ENCODE data around the gene TRIM10. TPM values are rescaled to one million over a fixed set of nuclear protein-coding genes. Genes with fewer than 3 reads are reported as not detected.
A peak's percentile ranks its signal among the peaks of the same experiment; 100 is the strongest.

Gene TRIM10
- total and polyA plus RNA-seq, 2 experiments from 2014 or later = 0.31 TPM; not detected in 1

DNA sequence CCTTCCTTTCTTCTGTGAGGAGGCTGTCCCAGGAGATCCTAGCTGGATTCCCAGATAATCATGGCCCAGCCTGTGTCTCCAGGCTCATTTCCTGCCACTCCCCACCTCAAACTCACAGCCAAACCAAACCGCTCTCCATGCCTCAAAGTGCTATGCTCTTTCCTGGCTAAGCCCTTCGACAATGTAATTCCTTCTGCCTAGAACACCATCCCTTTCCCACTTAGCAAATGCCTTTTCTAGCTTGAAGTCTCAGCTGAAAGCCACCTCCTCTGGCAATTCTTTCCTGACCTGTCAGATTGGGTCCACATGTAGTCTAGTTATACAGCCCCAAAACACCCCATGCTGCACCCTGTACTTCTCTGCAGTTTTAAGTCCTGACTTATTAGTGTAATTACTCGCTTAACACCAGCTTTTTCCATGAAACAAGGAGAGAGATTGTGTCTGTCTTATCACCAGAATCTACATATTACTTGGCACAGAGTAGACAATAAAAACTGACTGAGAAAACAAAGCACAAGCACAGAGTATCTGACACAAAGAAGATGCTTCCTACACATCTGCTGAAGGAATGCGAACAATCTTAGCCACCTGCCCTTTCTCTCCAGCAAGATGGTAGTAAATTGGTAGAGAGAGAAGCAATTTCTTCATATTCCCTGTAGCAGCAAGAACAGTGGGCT, 46.7 kb upstream of the TRIM10 start:
- no peaks in the 10 kb centered on the region; the same call in 1 of the 3 replicates for H3K36me3 Mint-ChIP-seq (ENCODE audit: low read depth)
- peaks cover 30% of the 10 kb centered on the region for H4K20me1 ChIP-seq (replicated peaks; ENCODE audit: insufficient read depth)

More for the DNA sequence above, 46.7 kb upstream of the TRIM10 start:
- H3K4me3 Mint-ChIP-seq = peak overlapping the region; percentile 3; the same call in 1 of the 3 replicates
- H3K4me3 ChIP-seq = no peak overlapping the region; the same call in 1 of the 2 replicates
- DNase-seq (ENCODE audit: low spot score) = no peak
- no peaks in the 10 kb centered on the region for H3K9me2 ChIP-seq (ENCODE audit: insufficient read depth)
- peaks cover 5% of the 10 kb centered on the region for H3K27me3 Mint-ChIP-seq (ENCODE audit: insufficient read depth, low read depth, poor library complexity)
- H3F3A ChIP-seq (replicated peaks; ENCODE audit: low read depth) = no peaks in the 10 kb centered on the region; the same call in 1 of the 2 replicates
- H3K79me2 ChIP-seq (replicated peaks; ENCODE audit: insufficient read depth) = peaks cover 80% of the 10 kb centered on the region
- no peaks in the 10 kb centered on the region for H3K27me3 ChIP-seq (ENCODE audit: insufficient read depth)
- H2AFZ ChIP-seq = no peak overlapping the region
- peaks cover 42% of the 10 kb centered on the region for H3K4me1 ChIP-seq (ENCODE audit: insufficient read depth)
- peaks cover 49% of the 10 kb centered on the region for H3K4me1 Mint-ChIP-seq
- no peaks in the 10 kb centered on the region for H3K36me3 ChIP-seq (ENCODE audit: insufficient read depth)
- TF ChIP-seq, protein P1, sequence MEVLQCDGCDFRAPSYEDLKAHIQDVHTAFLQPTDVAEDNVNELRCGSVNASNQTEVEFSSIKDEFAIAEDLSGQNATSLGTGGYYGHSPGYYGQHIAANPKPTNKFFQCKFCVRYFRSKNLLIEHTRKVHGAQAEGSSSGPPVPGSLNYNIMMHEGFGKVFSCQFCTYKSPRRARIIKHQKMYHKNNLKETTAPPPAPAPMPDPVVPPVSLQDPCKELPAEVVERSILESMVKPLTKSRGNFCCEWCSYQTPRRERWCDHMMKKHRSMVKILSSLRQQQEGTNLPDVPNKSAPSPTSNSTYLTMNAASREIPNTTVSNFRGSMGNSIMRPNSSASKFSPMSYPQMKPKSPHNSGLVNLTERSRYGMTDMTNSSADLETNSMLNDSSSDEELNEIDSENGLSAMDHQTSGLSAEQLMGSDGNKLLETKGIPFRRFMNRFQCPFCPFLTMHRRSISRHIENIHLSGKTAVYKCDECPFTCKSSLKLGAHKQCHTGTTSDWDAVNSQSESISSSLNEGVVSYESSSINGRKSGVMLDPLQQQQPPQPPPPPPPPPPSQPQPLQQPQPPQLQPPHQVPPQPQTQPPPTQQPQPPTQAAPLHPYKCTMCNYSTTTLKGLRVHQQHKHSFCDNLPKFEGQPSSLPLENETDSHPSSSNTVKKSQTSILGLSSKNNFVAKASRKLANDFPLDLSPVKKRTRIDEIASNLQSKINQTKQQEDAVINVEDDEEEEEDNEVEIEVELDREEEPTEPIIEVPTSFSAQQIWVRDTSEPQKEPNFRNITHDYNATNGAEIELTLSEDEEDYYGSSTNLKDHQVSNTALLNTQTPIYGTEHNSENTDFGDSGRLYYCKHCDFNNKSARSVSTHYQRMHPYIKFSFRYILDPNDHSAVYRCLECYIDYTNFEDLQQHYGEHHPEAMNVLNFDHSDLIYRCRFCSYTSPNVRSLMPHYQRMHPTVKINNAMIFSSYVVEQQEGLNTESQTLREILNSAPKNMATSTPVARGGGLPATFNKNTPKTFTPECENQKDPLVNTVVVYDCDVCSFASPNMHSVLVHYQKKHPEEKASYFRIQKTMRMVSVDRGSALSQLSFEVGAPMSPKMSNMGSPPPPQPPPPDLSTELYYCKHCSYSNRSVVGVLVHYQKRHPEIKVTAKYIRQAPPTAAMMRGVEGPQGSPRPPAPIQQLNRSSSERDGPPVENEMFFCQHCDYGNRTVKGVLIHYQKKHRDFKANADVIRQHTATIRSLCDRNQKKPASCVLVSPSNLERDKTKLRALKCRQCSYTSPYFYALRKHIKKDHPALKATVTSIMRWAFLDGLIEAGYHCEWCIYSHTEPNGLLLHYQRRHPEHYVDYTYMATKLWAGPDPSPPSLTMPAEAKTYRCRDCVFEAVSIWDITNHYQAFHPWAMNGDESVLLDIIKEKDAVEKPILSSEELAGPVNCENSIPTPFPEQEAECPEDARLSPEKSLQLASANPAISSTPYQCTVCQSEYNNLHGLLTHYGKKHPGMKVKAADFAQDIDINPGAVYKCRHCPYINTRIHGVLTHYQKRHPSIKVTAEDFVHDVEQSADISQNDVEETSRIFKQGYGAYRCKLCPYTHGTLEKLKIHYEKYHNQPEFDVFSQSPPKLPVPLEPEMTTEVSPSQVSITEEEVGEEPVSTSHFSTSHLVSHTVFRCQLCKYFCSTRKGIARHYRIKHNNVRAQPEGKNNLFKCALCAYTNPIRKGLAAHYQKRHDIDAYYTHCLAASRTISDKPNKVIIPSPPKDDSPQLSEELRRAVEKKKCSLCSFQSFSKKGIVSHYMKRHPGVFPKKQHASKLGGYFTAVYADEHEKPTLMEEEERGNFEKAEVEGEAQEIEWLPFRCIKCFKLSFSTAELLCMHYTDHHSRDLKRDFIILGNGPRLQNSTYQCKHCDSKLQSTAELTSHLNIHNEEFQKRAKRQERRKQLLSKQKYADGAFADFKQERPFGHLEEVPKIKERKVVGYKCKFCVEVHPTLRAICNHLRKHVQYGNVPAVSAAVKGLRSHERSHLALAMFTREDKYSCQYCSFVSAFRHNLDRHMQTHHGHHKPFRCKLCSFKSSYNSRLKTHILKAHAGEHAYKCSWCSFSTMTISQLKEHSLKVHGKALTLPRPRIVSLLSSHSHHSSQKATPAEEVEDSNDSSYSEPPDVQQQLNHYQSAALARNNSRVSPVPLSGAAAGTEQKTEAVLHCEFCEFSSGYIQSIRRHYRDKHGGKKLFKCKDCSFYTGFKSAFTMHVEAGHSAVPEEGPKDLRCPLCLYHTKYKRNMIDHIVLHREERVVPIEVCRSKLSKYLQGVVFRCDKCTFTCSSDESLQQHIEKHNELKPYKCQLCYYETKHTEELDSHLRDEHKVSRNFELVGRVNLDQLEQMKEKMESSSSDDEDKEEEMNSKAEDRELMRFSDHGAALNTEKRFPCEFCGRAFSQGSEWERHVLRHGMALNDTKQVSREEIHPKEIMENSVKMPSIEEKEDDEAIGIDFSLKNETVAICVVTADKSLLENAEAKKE (CRISPR knock-in tag; IDR thresholded peaks at IDR 0.05) = no peak
- TF ChIP-seq EZH2phosphoT487 (IDR thresholded peaks at IDR 0.05; ENCODE audit: unreplicated experiment) (no peak), STAT1 (IDR thresholded peaks at IDR 0.05; ENCODE audit: unreplicated experiment) (no peak), POLR2AphosphoS5 (IDR thresholded peaks at IDR 0.05; ENCODE audit: low read depth) (no peak), JUNB (IDR thresholded peaks at IDR 0.05; ENCODE audit: unreplicated experiment) (no peak), EZH2 (IDR thresholded peaks at IDR 0.05; ENCODE audit: low read depth, unreplicated experiment) (no peak), ZNF331 (CRISPR knock-in tag; IDR thresholded peaks at IDR 0.05; ENCODE audit: low read depth) (no peak), NANOG (IDR thresholded peaks at IDR 0.05; ENCODE audit: borderline replicate concordance) (no peak), ZNF114 (CRISPR knock-in tag; IDR thresholded peaks at IDR 0.05) (no peak), CREB1 (CRISPR knock-in tag; IDR thresholded peaks at IDR 0.05; ENCODE audit: low read depth) (no peak)
- TF ChIP-seq, protein P2, sequence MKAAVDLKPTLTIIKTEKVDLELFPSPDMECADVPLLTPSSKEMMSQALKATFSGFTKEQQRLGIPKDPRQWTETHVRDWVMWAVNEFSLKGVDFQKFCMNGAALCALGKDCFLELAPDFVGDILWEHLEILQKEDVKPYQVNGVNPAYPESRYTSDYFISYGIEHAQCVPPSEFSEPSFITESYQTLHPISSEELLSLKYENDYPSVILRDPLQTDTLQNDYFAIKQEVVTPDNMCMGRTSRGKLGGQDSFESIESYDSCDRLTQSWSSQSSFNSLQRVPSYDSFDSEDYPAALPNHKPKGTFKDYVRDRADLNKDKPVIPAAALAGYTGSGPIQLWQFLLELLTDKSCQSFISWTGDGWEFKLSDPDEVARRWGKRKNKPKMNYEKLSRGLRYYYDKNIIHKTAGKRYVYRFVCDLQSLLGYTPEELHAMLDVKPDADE (IDR thresholded peaks at IDR 0.05) = no peak
- TF ChIP-seq, protein P3, sequence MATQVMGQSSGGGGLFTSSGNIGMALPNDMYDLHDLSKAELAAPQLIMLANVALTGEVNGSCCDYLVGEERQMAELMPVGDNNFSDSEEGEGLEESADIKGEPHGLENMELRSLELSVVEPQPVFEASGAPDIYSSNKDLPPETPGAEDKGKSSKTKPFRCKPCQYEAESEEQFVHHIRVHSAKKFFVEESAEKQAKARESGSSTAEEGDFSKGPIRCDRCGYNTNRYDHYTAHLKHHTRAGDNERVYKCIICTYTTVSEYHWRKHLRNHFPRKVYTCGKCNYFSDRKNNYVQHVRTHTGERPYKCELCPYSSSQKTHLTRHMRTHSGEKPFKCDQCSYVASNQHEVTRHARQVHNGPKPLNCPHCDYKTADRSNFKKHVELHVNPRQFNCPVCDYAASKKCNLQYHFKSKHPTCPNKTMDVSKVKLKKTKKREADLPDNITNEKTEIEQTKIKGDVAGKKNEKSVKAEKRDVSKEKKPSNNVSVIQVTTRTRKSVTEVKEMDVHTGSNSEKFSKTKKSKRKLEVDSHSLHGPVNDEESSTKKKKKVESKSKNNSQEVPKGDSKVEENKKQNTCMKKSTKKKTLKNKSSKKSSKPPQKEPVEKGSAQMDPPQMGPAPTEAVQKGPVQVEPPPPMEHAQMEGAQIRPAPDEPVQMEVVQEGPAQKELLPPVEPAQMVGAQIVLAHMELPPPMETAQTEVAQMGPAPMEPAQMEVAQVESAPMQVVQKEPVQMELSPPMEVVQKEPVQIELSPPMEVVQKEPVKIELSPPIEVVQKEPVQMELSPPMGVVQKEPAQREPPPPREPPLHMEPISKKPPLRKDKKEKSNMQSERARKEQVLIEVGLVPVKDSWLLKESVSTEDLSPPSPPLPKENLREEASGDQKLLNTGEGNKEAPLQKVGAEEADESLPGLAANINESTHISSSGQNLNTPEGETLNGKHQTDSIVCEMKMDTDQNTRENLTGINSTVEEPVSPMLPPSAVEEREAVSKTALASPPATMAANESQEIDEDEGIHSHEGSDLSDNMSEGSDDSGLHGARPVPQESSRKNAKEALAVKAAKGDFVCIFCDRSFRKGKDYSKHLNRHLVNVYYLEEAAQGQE (IDR thresholded peaks at IDR 0.05; ENCODE audit: unreplicated experiment) = no peak
- TF ChIP-seq, protein P4, sequence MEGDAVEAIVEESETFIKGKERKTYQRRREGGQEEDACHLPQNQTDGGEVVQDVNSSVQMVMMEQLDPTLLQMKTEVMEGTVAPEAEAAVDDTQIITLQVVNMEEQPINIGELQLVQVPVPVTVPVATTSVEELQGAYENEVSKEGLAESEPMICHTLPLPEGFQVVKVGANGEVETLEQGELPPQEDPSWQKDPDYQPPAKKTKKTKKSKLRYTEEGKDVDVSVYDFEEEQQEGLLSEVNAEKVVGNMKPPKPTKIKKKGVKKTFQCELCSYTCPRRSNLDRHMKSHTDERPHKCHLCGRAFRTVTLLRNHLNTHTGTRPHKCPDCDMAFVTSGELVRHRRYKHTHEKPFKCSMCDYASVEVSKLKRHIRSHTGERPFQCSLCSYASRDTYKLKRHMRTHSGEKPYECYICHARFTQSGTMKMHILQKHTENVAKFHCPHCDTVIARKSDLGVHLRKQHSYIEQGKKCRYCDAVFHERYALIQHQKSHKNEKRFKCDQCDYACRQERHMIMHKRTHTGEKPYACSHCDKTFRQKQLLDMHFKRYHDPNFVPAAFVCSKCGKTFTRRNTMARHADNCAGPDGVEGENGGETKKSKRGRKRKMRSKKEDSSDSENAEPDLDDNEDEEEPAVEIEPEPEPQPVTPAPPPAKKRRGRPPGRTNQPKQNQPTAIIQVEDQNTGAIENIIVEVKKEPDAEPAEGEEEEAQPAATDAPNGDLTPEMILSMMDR (conservative IDR thresholded peaks at IDR 0.05; ENCODE audit: low read depth in 2 of 2) = no peak
- H3K9me3 Mint-ChIP-seq = no peaks in the 10 kb centered on the region
- peak; percentile 45 for ATAC-seq
- H3K4me2 ChIP-seq = peak overlapping the region; percentile 66
- peak overlapping the region; percentile 33; the same call in 1 of the 2 replicates for H3K27ac Mint-ChIP-seq
- peak overlapping the region; percentile 74 for H3K27ac ChIP-seq (ENCODE audit: low read depth)

Data from GM23338 (cell line).